Naive thymus-derived CD4-positive, alpha-beta T cell (primary cell): ENCODE data around the gene IGHMBP2. TPM values are rescaled to one million over a fixed set of nuclear protein-coding genes. Genes with fewer than 3 reads are reported as not detected.

Source experiments
- ATAC-seq: fragments of 150-1000 bp; cut with Tn5 transposase; 2 replicates; pipeline ENCODE4 v1.10.0; 2021; ENCODE audit warnings: mild to moderate bottlenecking, moderate library complexity
- CTCF ChIA-PET: fragments of 350-600 bp; sonication (Branson Sonifier 250); formaldehyde crosslinking; loops from one replicate; lab custom pipeline; 2021; ENCODE audit warnings: antibody characterized with exemption; lab: Charles Lee
- POLR2A ChIA-PET: fragments of 350-600 bp; sonication (Branson Sonifier 250); formaldehyde crosslinking; loops from one replicate; lab custom pipeline; 2021; ENCODE audit warnings: antibody characterized with exemption, inconsistent platforms; lab: Charles Lee
- DNase-seq, 9 donors: peaks; one replicate each; pipeline versions ENCODE4 v3.0.0 to v3.0.0-alpha.2; 2020 to 2022; ENCODE audit warnings: mixed read lengths in 1 of 9
- H3K27ac ChIP-seq: one replicate; pipeline ENCODE4 v1.7.0; 2013; ENCODE audit warnings: mild to moderate bottlenecking, low read depth, low read length, moderate library complexity
- H3K27me3 ChIP-seq, 2 donors: one replicate each; pipeline ENCODE4 v1.7.0; 2013; ENCODE audit warnings: low read length in 2 of 2, mild to moderate bottlenecking in 2 of 2, moderate library complexity in 2 of 2; ENCODE audit not compliant: control insufficient read depth in 2 of 2, insufficient read depth in 2 of 2
- H3K36me3 ChIP-seq, 3 experiments: 1 replicate in 2 of 3; 2 replicates in 1 of 3; pipeline ENCODE4 v1.7.0; 2013; ENCODE audit warnings: low read length in 3 of 3, mild to moderate bottlenecking in 3 of 3, moderate library complexity in 1 of 3; ENCODE audit not compliant: insufficient read depth in 3 of 3, control insufficient read depth in 2 of 3
- H3K4me1 ChIP-seq, 2 donors: one replicate each; pipeline ENCODE4 v1.7.0; 2013; ENCODE audit warnings: low read length in 2 of 2, mild to moderate bottlenecking in 2 of 2, moderate library complexity in 1 of 2; ENCODE audit not compliant: control insufficient read depth in 2 of 2, insufficient read depth in 2 of 2
- H3K4me3 ChIP-seq: 2 replicates; pipeline ENCODE4 v1.7.0; 2013; ENCODE audit warnings: mild to moderate bottlenecking, low read length
- H3K9me3 ChIP-seq, 3 experiments: 1 replicate in 2 of 3; 2 replicates in 1 of 3; pipeline ENCODE4 v1.7.0; 2013; ENCODE audit warnings: low read length in 3 of 3; ENCODE audit not compliant: control insufficient read depth in 2 of 3
- H3K27ac Mint-ChIP-seq, 9 donors: one replicate each; pipeline ENCODE4 v1.8.0; 2020 to 2022; ENCODE audit warnings: mixed read lengths in 9 of 9, mild to moderate bottlenecking in 8 of 9, moderate library complexity in 5 of 9, inconsistent platforms in 2 of 9
- H3K27me3 Mint-ChIP-seq, 5 donors: one replicate each; pipeline ENCODE4 v1.8.0; 2021 to 2022; ENCODE audit warnings: mixed read lengths in 5 of 5, mild to moderate bottlenecking in 1 of 5
- H3K36me3 Mint-ChIP-seq, 5 donors: one replicate each; pipeline ENCODE4 v1.8.0; 2020 to 2022; ENCODE audit warnings: mixed read lengths in 5 of 5, mild to moderate bottlenecking in 3 of 5, inconsistent platforms in 1 of 5
- H3K4me1 Mint-ChIP-seq, 7 donors: one replicate each; pipeline ENCODE4 v1.8.0; 2020 to 2022; ENCODE audit warnings: mixed read lengths in 7 of 7, mild to moderate bottlenecking in 3 of 7, inconsistent platforms in 1 of 7
- H3K4me3 Mint-ChIP-seq, 10 donors: one replicate each; pipeline ENCODE4 v1.8.0; 2020 to 2022; ENCODE audit warnings: mild to moderate bottlenecking in 10 of 10, mixed read lengths in 10 of 10, moderate library complexity in 6 of 10, inconsistent platforms in 2 of 10
- H3K9me3 Mint-ChIP-seq, 11 donors: one replicate each; pipeline ENCODE4 v1.8.0; 2020 to 2022; ENCODE audit warnings: mixed read lengths in 11 of 11, mild to moderate bottlenecking in 4 of 11, inconsistent platforms in 1 of 11, moderate library complexity in 1 of 11
- intact Hi-C, 2 donors: fragments of 100-400 bp; cut with micrococcal nuclease; formaldehyde crosslinking; loops; one replicate each; pipeline ENCODE4 v1.15.1; 2023
- polyA plus RNA-seq, 2 donors: library from polyadenylated mRNA; unstranded; fragments of 300-500 nt; fragmentation: Illumina TruSeq; gene quantifications; one replicate each; pipeline ENCODE4 v1.2.3, GENCODE V29; 2021
- total RNA-seq, 6 experiments: library from RNA in 5 of 6; stranded (reverse) in 5 of 6; gene quantifications; 1 replicate in 5 of 6; 2 replicates in 1 of 6; pipeline ENCODE4 v1.2.3 and lab custom pipeline; 2021 to 2026

The IGHMBP2 gene
- total and polyA plus RNA-seq, 7 experiments from 2014 or later: 4.4 to 41.4 (median 32.2) TPM

GRCh38 chr11:68982134-68982533 is 78.4 kb downstream of the IGHMBP2 start:
- Mint-ChIP-seq H3K4me1 (no peaks in the 10 kb centered on the region), H3K4me3 (no peak overlapping the region), H3K27ac (no peak overlapping the region), H3K27me3 (peaks cover 6 to 23% (median 14%) of the 10 kb centered on the region in 5 donors), H3K36me3 (peaks cover 0 to 12% (median 7%) of the 10 kb centered on the region in 5 donors), H3K9me3 (peaks cover 0 to 25% (median 10%) of the 10 kb centered on the region in 11 donors)
- DNase-seq: no peak
- POLR2A ChIA-PET: interaction anchor here (0.7 kb wide), 1 partner anchor 240 kb away, joined by 3 read pairs; no protein-coding TSS in a partner anchor
- Histone ChIP-seq H3K4me3 (no peak overlapping the region), H3K27ac (no peak overlapping the region), H3K9me3 (peaks cover 0 to 3% (median 0%) of the 10 kb centered on the region in 3 experiments), H3K36me3 (no peaks in the 10 kb centered on the region), H3K27me3 (no peaks in the 10 kb centered on the region), H3K4me1 (no peaks in the 10 kb centered on the region)
- CTCF ChIA-PET: no interaction called here
- ATAC-seq: no peak
- intact Hi-C loops: no loop called here

GRCh38 chr11:68983801-68984200 is 80.1 kb downstream of the IGHMBP2 start:
- no peak for DNase-seq
- ChIA-PET POLR2A (no interaction called here), CTCF (no interaction called here)
- Mint-ChIP-seq H3K4me3 (no peak overlapping the region), H3K27ac (no peak overlapping the region), H3K27me3 (peaks cover 6 to 32% (median 22%) of the 10 kb centered on the region in 5 donors), H3K4me1 (no peaks in the 10 kb centered on the region), H3K36me3 (peaks cover 0 to 17% (median 10%) of the 10 kb centered on the region in 5 donors), H3K9me3 (peaks cover 0 to 30% (median 13%) of the 10 kb centered on the region in 11 donors)
- intact Hi-C loops: no loop called here
- peaks cover 0 to 3% (median 0%) of the 10 kb centered on the region in 3 experiments for H3K9me3 ChIP-seq
- no peak overlapping the region for H3K4me3 ChIP-seq
- no peaks in the 10 kb centered on the region for H3K36me3 ChIP-seq
- no peaks in the 10 kb centered on the region for H3K27me3 ChIP-seq
- no peak overlapping the region for H3K27ac ChIP-seq
- no peaks in the 10 kb centered on the region for H3K4me1 ChIP-seq
- ATAC-seq: no peak

DNA sequence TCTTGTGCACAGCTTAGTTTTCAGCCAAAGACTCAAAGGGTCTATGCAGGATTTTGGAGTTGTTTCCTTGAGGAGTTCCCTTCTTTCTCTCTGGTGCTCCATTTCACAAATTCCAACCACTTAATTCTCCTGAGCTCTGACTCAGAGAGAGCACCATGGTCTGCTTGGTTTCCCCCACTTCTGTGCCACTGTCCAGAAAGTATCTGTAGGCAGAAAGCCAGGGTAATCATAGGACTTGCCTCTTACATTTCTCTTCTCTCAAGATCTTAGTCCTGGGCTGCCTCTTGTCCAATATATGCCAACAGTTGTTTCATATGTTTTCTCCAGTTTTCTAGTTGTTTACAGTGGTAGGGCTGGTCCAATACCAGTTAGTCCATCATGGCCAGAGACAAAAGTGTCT is 83.5 kb downstream of the IGHMBP2 start:
- Mint-ChIP-seq H3K4me1 (no peaks in the 10 kb centered on the region), H3K36me3 (peaks cover 0 to 15% (median 10%) of the 10 kb centered on the region in 5 donors), H3K27ac (no peak overlapping the region), H3K9me3 (peaks cover 0 to 24% (median 11%) of the 10 kb centered on the region in 11 donors), H3K27me3 (peaks cover 4 to 39% (median 24%) of the 10 kb centered on the region in 5 donors), H3K4me3 (no peak overlapping the region)
- no peaks in the 10 kb centered on the region for H3K27me3 ChIP-seq
- ChIA-PET CTCF (no interaction called here), POLR2A (no interaction called here)
- intact Hi-C loops: no loop called here
- no peaks in the 10 kb centered on the region for H3K4me1 ChIP-seq
- no peak for DNase-seq
- H3K4me3 ChIP-seq: no peak overlapping the region
- ATAC-seq: no peak
- no peaks in the 10 kb centered on the region for H3K36me3 ChIP-seq
- no peak overlapping the region for H3K27ac ChIP-seq
- no peaks in the 10 kb centered on the region for H3K9me3 ChIP-seq

- Mint-ChIP-seq H3K4me3 (no peak overlapping the region), H3K27ac (no peak overlapping the region), H3K36me3 (peaks cover 0 to 15% (median 10%) of the 10 kb centered on the region in 5 donors), H3K27me3 (peaks cover 7 to 42% (median 34%) of the 10 kb centered on the region in 5 donors), H3K9me3 (peaks cover 0 to 15% (median 11%) of the 10 kb centered on the region in 11 donors), H3K4me1 (no peaks in the 10 kb centered on the region)
- no peak overlapping the region for H3K27ac ChIP-seq
- H3K9me3 ChIP-seq: no peaks in the 10 kb centered on the region
- POLR2A ChIA-PET: no interaction called here
- DNase-seq (no peak), ATAC-seq (no peak)
- no peak overlapping the region for H3K4me3 ChIP-seq
- intact Hi-C loops: no loop called here
- CTCF ChIA-PET: no interaction called here
- no peaks in the 10 kb centered on the region for H3K36me3 ChIP-seq
- no peaks in the 10 kb centered on the region for H3K4me1 ChIP-seq
- H3K27me3 ChIP-seq: no peaks in the 10 kb centered on the region
Measured at GRCh38 chr11:68988491-68988890, 84.8 kb downstream of the IGHMBP2 start.

Other genes starting within 250 kb of the IGHMBP2 start
- gene GAL, start 219.3 kb upstream of the IGHMBP2 start, total RNA-seq: not detected
- gene GAL, start 219.3 kb upstream of the IGHMBP2 start, polyA plus RNA-seq: not detected
- gene TESMIN, start 152.4 kb upstream of the IGHMBP2 start, total RNA-seq: 1 to 10 TPM; 5.0 to 9.3 (median 6.6) TPM
- gene TESMIN, start 152.4 kb upstream of the IGHMBP2 start, polyA plus RNA-seq: 1 to 10 TPM; 5.2 to 6.8 TPM
- gene CPT1A, start 62.0 kb upstream of the IGHMBP2 start, total RNA-seq: 10 to 100 TPM; 17.2 to 52.7 (median 20.5) TPM
- 1 to 10 TPM; 2.3 to 3.5 TPM for gene CPT1A, start 62.0 kb upstream of the IGHMBP2 start, polyA plus RNA-seq
- gene MRPL21, start 59 bp upstream of the IGHMBP2 start, total RNA-seq: 10 to 100 TPM; 29.6 to 71.1 (median 37.9) TPM
- gene MRPL21, start 59 bp upstream of the IGHMBP2 start, polyA plus RNA-seq: 100 to 1,000 TPM; 114 to 133 TPM
- gene MRGPRD, start 77.1 kb downstream of the IGHMBP2 start, total RNA-seq: not detected
- under 1 TPM in 1 of 2 donors, not detected in 1; 0.25 TPM for gene MRGPRD, start 77.1 kb downstream of the IGHMBP2 start, polyA plus RNA-seq
- not detected for gene MRGPRF, start 109.4 kb downstream of the IGHMBP2 start, total RNA-seq
- not detected for gene MRGPRF, start 109.4 kb downstream of the IGHMBP2 start, polyA plus RNA-seq
- gene TPCN2, start 145.0 kb downstream of the IGHMBP2 start, total RNA-seq: 10 to 100 TPM; 11.9 to 29.4 (median 21.3) TPM
- 1 to 10 TPM; 3.3 to 5.4 TPM for gene TPCN2, start 145.0 kb downstream of the IGHMBP2 start, polyA plus RNA-seq